ENCODE measurements around the gene PRPF8. TPM values are rescaled to one million over a fixed set of nuclear protein-coding genes. Genes with fewer than 3 reads are reported as not detected.
"Not testable (repeated sequence)": the region's sequence is repeated elsewhere in the genome, so short reads cannot be mapped to it uniquely, and the experiment has no call there.

PRPF8 gene
- total RNA-seq: 137 TPM

GRCh38 chr17:1684378-1685189 is at the start of gene PRPF8:
Gene PRPF8 (minus strand): TSS chr17:1684867. CDS start chr17:1684571, 296 bp downstream.
- DNase-seq: peak; percentile 99

- no peak for DNase-seq
Observed at GRCh38 chr17:1733759-1734158, 49.1 kb upstream of the PRPF8 start.

DNA sequence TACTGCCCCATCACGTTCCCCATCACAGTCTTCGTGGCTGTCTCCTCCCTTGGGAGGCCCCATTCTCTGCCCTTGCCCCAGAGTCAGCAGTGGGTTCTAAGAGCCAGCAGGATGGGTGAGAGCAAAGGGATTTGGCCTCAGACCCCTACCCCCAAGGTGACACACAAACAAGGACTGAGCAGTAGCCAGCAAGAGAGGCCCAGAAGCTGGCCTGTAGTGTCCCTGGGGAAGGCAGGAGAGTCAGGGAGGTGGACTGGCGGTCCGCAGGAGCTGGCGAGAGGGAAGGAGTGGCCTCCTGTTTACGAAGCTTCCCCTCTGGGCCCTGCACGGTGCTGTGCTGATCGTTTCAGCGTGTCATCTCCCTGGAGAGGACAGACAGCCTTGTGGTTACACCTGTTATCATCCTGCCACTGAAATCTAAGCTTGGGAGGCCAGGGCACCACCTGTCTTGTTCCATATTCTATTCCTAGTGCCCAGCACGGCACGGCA is 48.2 kb upstream of the PRPF8 start:
- peak; percentile 48 for DNase-seq

- DNase-seq: no peak
Observed at GRCh38 chr17:1732241-1732832, 47.7 kb upstream of the PRPF8 start.

- DNase-seq: no peak
Observed at GRCh38 chr17:1731194-1731506, 46.5 kb upstream of the PRPF8 start.

GRCh38 chr17:1730326-1731193 is 45.9 kb upstream of the PRPF8 start:
- DNase-seq: peak; percentile 91

GRCh38 chr17:1729966-1730325 is 45.3 kb upstream of the PRPF8 start:
- DNase-seq: no peak

DNA sequence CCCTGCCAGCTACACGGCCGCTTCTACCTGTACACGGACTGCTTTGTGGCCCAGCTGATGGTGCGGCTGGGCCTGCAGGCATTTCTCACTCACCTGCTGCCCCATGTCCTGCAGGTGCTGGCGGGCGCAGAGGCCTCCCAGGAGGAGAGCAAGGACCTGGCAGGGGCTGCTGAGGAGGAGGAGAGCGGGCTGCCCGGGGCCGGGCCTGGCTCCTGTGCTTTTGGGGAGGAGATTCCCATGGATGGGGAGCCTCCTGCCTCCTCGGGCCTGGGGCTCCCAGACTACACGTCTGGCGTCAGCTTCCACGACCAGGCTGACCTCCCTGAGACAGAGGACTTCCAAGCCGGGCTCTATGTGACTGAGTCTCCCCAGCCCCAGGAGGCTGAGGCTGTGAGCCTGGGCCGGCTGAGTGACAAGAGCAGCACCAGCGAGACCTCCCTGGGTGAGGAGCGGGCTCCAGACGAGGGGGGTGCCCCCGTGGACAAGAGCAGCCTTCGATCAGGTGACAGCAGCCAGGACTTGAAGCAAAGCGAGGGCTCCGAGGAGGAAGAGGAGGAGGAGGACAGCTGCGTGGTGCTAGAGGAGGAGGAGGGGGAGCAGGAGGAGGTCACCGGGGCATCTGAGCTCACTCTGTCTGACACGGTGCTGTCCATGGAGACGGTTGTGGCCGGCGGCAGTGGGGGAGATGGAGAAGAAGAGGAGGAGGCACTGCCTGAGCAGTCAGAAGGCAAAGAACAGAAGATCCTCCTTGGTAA is 43.4 kb upstream of the PRPF8 start:
- no peak for DNase-seq

GRCh38 chr17:1727258-1727789 is 42.7 kb upstream of the PRPF8 start:
- no peak for DNase-seq

DNA sequence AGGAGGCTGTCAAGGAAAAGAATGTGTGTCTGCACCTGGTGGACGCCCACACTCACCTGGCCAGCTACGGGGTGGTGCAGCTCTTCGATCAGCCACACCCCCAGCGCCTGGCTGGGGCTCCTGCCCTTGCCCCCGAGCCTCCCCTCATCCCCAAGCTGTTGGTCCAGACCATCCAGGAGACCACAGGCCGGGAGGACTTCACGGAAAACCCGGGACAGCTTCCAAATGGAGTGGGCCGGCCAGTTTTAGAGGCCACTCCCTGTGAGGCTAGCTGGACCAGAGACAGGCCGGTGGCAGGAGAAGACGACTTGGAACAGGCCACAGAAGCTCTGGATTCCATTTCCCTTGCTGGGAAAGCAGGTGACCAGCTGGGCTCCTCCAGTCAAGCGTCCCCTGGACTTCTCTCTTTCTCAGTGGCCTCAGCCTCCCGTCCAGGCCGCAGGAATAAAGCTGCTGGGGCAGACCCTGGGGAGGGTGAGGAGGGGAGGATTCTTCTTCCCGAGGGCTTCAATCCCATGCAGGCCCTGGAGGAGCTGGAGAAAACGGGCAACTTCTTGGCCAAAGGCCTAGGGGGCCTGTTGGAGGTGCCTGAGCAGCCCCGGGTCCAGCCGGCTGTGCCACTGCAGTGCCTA is 42.1 kb upstream of the PRPF8 start:
- DNase-seq: no peak

DNA sequence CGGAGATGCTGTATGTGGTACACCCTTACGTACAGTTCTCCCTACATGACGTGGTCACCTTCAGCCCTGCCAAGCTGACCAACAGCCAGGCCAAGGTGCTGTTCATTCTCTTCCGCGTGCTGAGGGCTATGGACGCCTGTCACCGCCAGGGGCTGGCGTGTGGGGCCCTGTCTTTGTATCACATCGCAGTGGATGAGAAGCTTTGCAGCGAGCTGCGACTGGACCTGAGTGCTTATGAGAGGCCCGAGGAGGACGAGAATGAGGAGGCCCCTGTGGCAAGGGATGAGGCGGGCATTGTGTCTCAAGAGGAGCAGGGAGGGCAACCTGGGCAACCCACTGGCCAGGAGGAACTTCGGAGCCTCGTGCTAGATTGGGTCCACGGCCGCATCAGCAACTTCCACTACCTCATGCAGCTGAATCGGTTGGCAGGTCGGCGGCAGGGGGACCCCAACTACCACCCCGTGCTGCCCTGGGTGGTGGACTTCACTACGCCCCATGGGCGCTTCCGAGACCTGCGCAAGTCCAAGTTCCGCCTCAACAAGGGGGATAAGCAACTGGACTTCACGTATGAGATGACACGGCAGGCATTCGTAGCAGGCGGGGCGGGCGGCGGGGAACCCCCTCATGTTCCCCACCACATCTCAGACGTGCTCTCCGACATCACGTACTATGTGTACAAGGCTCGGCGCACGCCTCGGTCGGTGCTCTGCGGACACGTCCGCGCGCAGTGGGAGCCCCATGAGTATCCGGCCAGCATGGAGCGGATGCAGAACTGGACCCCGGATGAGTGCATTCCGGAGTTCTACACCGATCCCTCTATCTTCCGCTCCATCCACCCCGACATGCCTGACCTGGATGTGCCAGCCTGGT is 41.2 kb upstream of the PRPF8 start:
- DNase-seq: no peak

GRCh38 chr17:1724869-1725641 is 40.4 kb upstream of the PRPF8 start:
- DNase-seq: no peak

- DNase-seq: peak; percentile 94
Observed at GRCh38 chr17:1724351-1724868, 39.7 kb upstream of the PRPF8 start, which contains the start of gene WDR81. Gene WDR81 (plus strand): TSS chr17:1724704. CDS start chr17:1724960, 256 bp downstream.

- DNase-seq: not testable (repeated sequence)
Observed at GRCh38 chr17:1722022-1722421, 37.4 kb upstream of the PRPF8 start.

- peak; percentile 76 for DNase-seq
Observed at GRCh38 chr17:1720856-1721386, 36.3 kb upstream of the PRPF8 start.

GRCh38 chr17:1718362-1719165 is 33.9 kb upstream of the PRPF8 start:
- DNase-seq: no peak

- DNase-seq: peak; percentile 97
Observed at GRCh38 chr17:1716912-1717695, 32.4 kb upstream of the PRPF8 start.
